Kidney epithelial cell (primary cell): ENCODE measurements around the gene KRT6A. TPM values are rescaled to one million over a fixed set of nuclear protein-coding genes. Genes with fewer than 3 reads are reported as not detected.

Experiments
- DNase-seq: peaks from one replicate; pipeline ENCODE4 v3.0.0-alpha.2; 2010; ENCODE audit warnings: low read depth
- H3K27me3 ChIP-seq: 2 replicates; pipeline ENCODE4 v1.6.0; 2011; ENCODE audit warnings: low read length; ENCODE audit not compliant: control insufficient read depth, insufficient read depth
- H3K36me3 ChIP-seq: 2 replicates; pipeline ENCODE4 v1.5.1; 2011; ENCODE audit warnings: low read length; ENCODE audit not compliant: control insufficient read depth, insufficient read depth
- H3K4me3 ChIP-seq: 2 replicates; pipeline ENCODE4 v1.5.1; 2011; ENCODE audit warnings: low read depth, mild to moderate bottlenecking, control low read depth, low read length
- CTCF ChIP-seq: IDR thresholded peaks from 2 replicates; pipeline ENCODE4 v1.5.1; 2011; ENCODE audit warnings: mild to moderate bottlenecking, moderate library complexity, low read length, control low read depth, inconsistent platforms; ENCODE audit not compliant: insufficient read depth, poor library complexity, severe bottlenecking
- total RNA-seq: library from RNA; depleted of rRNA; stranded (reverse); fragments of >200 nt; gene quantifications from 2 replicates; pipeline ENCODE4 v1.2.3, GENCODE V29; 2015

Gene KRT6A
- total RNA-seq, 1 donor from 2014 or later = 0.21 TPM

- no peak for DNase-seq
- Histone ChIP-seq H3K4me3 (no peak overlapping the region), H3K36me3 (no peaks in the 10 kb centered on the region), H3K27me3 (peaks cover 11% of the 10 kb centered on the region)
- TF ChIP-seq CTCF = no peak
Measured at GRCh38 chr12:52527121-52527800, 34.2 kb upstream of the KRT6A start.

DNA sequence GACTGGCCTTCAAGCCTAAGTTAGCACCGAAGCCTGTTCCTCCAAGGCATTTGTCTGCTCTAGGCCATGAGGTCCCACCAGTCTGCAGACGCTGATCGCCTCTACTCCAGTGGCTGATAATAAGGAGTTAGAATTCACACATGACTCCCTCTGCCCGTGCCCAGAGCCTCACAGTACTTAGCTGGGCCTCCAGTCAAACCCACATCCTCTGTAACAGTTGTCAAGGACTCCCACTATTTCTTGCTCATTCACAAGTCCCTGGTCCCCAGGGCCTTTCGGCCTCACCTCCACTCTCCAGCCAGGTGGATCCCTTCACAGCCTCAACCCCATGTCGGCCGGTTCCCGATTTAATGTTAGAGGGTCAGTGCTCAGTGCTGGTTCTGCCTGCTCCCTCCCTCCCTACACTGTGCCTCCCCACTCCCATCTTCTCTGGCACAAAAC lies 33.5 kb upstream of the KRT6A start:
- Histone ChIP-seq H3K36me3 (no peaks in the 10 kb centered on the region), H3K27me3 (peaks cover 11% of the 10 kb centered on the region), H3K4me3 (no peak overlapping the region)
- TF ChIP-seq CTCF = no peak
- DNase-seq = no peak

- peaks cover 11% of the 10 kb centered on the region for H3K27me3 ChIP-seq
- no peak overlapping the region for H3K4me3 ChIP-seq
- TF ChIP-seq CTCF = no peak
- H3K36me3 ChIP-seq = no peaks in the 10 kb centered on the region
- DNase-seq = no peak
Measured at GRCh38 chr12:52525661-52526499, 32.8 kb upstream of the KRT6A start.

GRCh38 chr12:52524898-52525591 lies 32.0 kb upstream of the KRT6A start:
- no peak for TF ChIP-seq CTCF
- Histone ChIP-seq H3K36me3 (no peaks in the 10 kb centered on the region), H3K27me3 (peaks cover 17% of the 10 kb centered on the region), H3K4me3 (no peak overlapping the region)
- DNase-seq = no peak

DNA sequence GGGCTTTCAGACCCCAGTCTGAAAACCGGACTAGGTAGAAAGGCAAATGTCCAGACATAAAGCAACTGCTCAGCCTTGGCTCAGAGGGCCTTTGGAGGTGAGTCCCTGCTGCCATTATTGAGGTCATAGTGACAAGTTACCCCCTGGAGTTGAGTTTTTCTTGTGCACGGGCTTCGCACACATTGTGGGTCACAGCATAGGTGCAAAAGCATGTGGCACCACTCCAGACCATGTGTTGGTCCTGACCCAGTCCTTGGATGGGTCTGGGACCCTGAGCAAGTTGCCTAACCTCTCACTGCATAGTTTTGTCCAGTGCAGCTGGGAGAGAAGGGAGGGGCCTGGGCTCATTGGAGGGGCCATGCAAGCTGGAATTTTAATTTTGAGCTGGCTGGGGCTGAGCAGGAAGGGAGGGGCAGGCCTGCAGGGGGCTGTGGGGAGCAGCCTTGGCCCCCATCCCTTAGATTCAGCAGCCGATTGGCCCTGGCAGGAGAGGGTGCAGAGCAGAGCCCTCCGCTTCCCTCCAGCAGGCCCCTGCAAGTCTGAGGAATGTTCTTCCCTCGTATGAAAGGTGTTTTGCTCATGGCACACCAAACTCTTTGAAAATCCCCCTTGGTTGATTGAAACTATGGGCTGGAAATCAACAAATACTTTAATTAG lies 31.3 kb upstream of the KRT6A start:
- no peak for TF ChIP-seq CTCF
- Histone ChIP-seq H3K36me3 (no peaks in the 10 kb centered on the region), H3K4me3 (no peak overlapping the region), H3K27me3 (peaks cover 18% of the 10 kb centered on the region)
- no peak for DNase-seq
